ENCODE measurements around the gene CPHXL2.

CPHXL2 gene

GRCh38 chr16:75635036-75635435, 41.8 kb downstream of the CPHXL2 start:
- DNase-seq: no peak

- no peak for DNase-seq
These were observed 44.0 kb downstream of the CPHXL2 start for GRCh38 chr16:75632857-75633256.

- DNase-seq: no peak
These were observed 46.8 kb downstream of the CPHXL2 start for GRCh38 chr16:75630052-75630451.

GRCh38 chr16:75629132-75629531, 47.7 kb downstream of the CPHXL2 start:
- DNase-seq: no peak

- DNase-seq: no peak
These were observed 48.5 kb downstream of the CPHXL2 start for GRCh38 chr16:75628351-75628750.

GRCh38 chr16:75627851-75628250, 49.0 kb downstream of the CPHXL2 start:
- DNase-seq: no peak

GRCh38 chr16:75626806-75627205, 50.0 kb downstream of the CPHXL2 start:
- DNase-seq: no peak

GRCh38 chr16:75624921-75625334, 51.9 kb downstream of the CPHXL2 start:
- DNase-seq: no peak

GRCh38 chr16:75622761-75623605, 53.8 kb downstream of the CPHXL2 start, which contains the start of gene ADAT1:
Gene ADAT1, minus strand, starts transcription at chr16:75623281. Its CDS starts 2,482 bp downstream, at chr16:75620799.
- DNase-seq: peak; percentile 99

GRCh38 chr16:75621170-75621477, 55.7 kb downstream of the CPHXL2 start:
- no peak for DNase-seq

GRCh38 chr16:75620326-75621169, 56.3 kb downstream of the CPHXL2 start:
- DNase-seq: no peak

- no peak for DNase-seq
These were observed 58.0 kb downstream of the CPHXL2 start for GRCh38 chr16:75618780-75619179.

GRCh38 chr16:75617121-75617520, 59.7 kb downstream of the CPHXL2 start:
- DNase-seq: no peak

- no peak for DNase-seq
These were observed 60.2 kb downstream of the CPHXL2 start for GRCh38 chr16:75616521-75617010.

GRCh38 chr16:75615619-75616018, 61.2 kb downstream of the CPHXL2 start:
- DNase-seq: no peak

- no peak for DNase-seq
These were observed 62.5 kb downstream of the CPHXL2 start for GRCh38 chr16:75614066-75614897.

Measured in femur (tissue), 1 donor.